ENCODE measurements around the gene AIF1L. TPM values are rescaled to one million over a fixed set of nuclear protein-coding genes. Genes with fewer than 3 reads are reported as not detected.
"Not testable (repeated sequence)": the region's sequence is repeated elsewhere in the genome, so short reads cannot be mapped to it uniquely, and the experiment has no call there.

Gene AIF1L
- total and polyA plus RNA-seq, 2 experiments from 2014 or later = 0.28 TPM; not detected in 1

- no peaks in the 10 kb centered on the region for H3F3A ChIP-seq (ENCODE audit: insufficient read depth)
- TF ChIP-seq EZH2phosphoT487 (IDR thresholded peaks at IDR 0.05; ENCODE audit: insufficient read depth, low read depth) (no peak), EZH2 (IDR thresholded peaks at IDR 0.05; ENCODE audit: insufficient read depth, poor library complexity, severe bottlenecking) (no peak)
- H3K27ac ChIP-seq = no peak overlapping the region
- H3K9me2 ChIP-seq (ENCODE audit: insufficient read depth) = no peaks in the 10 kb centered on the region
- peaks cover 50% of the 10 kb centered on the region for H3K36me3 ChIP-seq (ENCODE audit: low read depth)
- no peaks in the 10 kb centered on the region for H3K9me3 ChIP-seq (ENCODE audit: low read depth)
- 96 to 98% methylated on average over 4 of the region's 4 CpGs for WGBS, 2 experiments (ENCODE audit: low coverage in 1 of 2, low lambda C conversion rate in 2 of 2, missing lambda C conversion rate in 2 of 2)
- in situ Hi-C loops (cut with MboI) = no loop called here
- no peak overlapping the region for H3K4me2 ChIP-seq (ENCODE audit: unreplicated experiment)
- no peak overlapping the region for H2AFZ ChIP-seq
- no peak overlapping the region for H3K9ac ChIP-seq
- H3K27me3 ChIP-seq (replicated peaks; ENCODE audit: insufficient read depth) = no peaks in the 10 kb centered on the region
- H3K4me1 ChIP-seq (ENCODE audit: insufficient read depth) = no peaks in the 10 kb centered on the region
- no peak for DNase-seq
- H3K79me2 ChIP-seq (ENCODE audit: insufficient read depth) = peaks cover 36% of the 10 kb centered on the region
- no peak overlapping the region for H3K4me3 ChIP-seq
- no peaks in the 10 kb centered on the region for H4K20me1 ChIP-seq (ENCODE audit: insufficient read depth)
Measured at GRCh38 chr9:131153595-131153994, 57.3 kb downstream of the AIF1L start.

DNA sequence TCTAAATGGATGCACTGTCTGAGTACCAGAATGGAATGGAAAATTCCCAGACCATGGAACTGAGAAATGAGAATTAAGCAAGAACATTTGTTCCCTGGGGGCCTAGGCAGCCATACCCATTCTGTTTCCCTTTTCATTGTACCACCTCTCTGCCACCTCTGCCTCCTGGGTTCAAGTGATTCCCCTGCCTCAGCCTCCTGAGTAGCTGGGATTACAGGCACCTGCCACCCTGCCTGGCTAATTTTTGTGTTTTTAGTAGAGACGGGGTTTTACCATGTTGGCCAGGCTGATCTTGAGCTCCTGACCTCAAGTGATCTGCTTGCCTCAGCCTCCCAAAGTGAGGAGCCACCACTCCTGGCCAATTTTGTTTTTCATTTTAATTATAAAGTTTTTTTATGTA lies 62.3 kb downstream of the AIF1L start:
- in situ Hi-C loops (cut with MboI); H3F3A ChIP-seq (ENCODE audit: insufficient read depth); H3K27me3 ChIP-seq (replicated peaks; ENCODE audit: insufficient read depth); H3K9ac ChIP-seq; H3K4me3 ChIP-seq; H3K4me1 ChIP-seq (ENCODE audit: insufficient read depth); H3K9me3 ChIP-seq (ENCODE audit: low read depth); H3K9me2 ChIP-seq (ENCODE audit: insufficient read depth); H3K27ac ChIP-seq; H4K20me1 ChIP-seq (ENCODE audit: insufficient read depth); H3K4me2 ChIP-seq (ENCODE audit: unreplicated experiment); H2AFZ ChIP-seq; DNase-seq: not testable (repeated sequence)
- Histone ChIP-seq H3K36me3 (ENCODE audit: low read depth) (peaks cover 56% of the 10 kb centered on the region), H3K79me2 (ENCODE audit: insufficient read depth) (peaks cover 36% of the 10 kb centered on the region)
- WGBS, 2 experiments (ENCODE audit: low coverage in 1 of 2, low lambda C conversion rate in 2 of 2, missing lambda C conversion rate in 2 of 2) = 90 to 100% methylated on average over 1 of the region's 1 CpG

GRCh38 chr9:131160416-131161112 lies 64.2 kb downstream of the AIF1L start:
- H3K27me3 ChIP-seq (replicated peaks; ENCODE audit: insufficient read depth) = no peaks in the 10 kb centered on the region
- H3K9me2 ChIP-seq (ENCODE audit: insufficient read depth) = no peaks in the 10 kb centered on the region
- H3K4me1 ChIP-seq (ENCODE audit: insufficient read depth) = no peaks in the 10 kb centered on the region
- no peak overlapping the region for H2AFZ ChIP-seq
- 100% methylated on average over 1 of the region's 1 CpG for WGBS, 2 experiments (ENCODE audit: low coverage in 1 of 2, low lambda C conversion rate in 2 of 2, missing lambda C conversion rate in 2 of 2)
- H3K4me2 ChIP-seq (ENCODE audit: unreplicated experiment) = no peak overlapping the region
- no peak overlapping the region for H3K27ac ChIP-seq
- in situ Hi-C loops (cut with MboI) = no loop called here
- no peak for DNase-seq
- peaks cover 59% of the 10 kb centered on the region for H3K36me3 ChIP-seq (ENCODE audit: low read depth)
- H3K9me3 ChIP-seq (ENCODE audit: low read depth) = no peaks in the 10 kb centered on the region
- H3K9ac ChIP-seq = no peak overlapping the region
- H4K20me1 ChIP-seq (ENCODE audit: insufficient read depth) = no peaks in the 10 kb centered on the region
- no peaks in the 10 kb centered on the region for H3F3A ChIP-seq (ENCODE audit: insufficient read depth)
- no peak for TF ChIP-seq EZH2phosphoT487 (IDR thresholded peaks at IDR 0.05; ENCODE audit: insufficient read depth, low read depth)
- no peak for TF ChIP-seq EZH2 (IDR thresholded peaks at IDR 0.05; ENCODE audit: insufficient read depth, poor library complexity, severe bottlenecking)
- H3K79me2 ChIP-seq (ENCODE audit: insufficient read depth) = peaks cover 28% of the 10 kb centered on the region
- H3K4me3 ChIP-seq = no peak overlapping the region

DNA sequence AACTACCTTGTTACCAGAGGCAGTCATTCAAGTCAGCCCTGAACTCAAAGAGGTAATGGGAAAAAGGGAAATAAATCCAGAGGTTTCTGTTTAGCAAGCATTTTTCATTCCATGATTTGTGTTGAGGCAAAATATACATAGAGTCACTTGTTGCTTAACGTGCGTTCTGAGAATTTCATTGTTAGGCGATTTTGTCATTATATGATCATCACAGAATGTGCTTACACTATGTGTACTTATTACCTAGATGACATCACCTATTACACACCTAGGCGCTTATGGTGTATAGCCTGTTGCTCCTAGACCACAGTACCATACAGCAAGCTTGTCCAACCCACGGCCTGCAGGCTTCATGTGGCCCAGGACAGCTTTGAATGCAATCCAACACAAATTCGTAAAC lies 65.3 kb downstream of the AIF1L start:
- in situ Hi-C loops (cut with MboI) = no loop called here
- 90 to 93% methylated on average over 6 of the region's 6 CpGs for WGBS, 2 experiments (ENCODE audit: low coverage in 1 of 2, low lambda C conversion rate in 2 of 2, missing lambda C conversion rate in 2 of 2)
- Histone ChIP-seq H3K9ac (no peak overlapping the region), H2AFZ (no peak overlapping the region), H3K36me3 (ENCODE audit: low read depth) (peaks cover 63% of the 10 kb centered on the region), H3K27me3 (replicated peaks; ENCODE audit: insufficient read depth) (no peaks in the 10 kb centered on the region), H3K4me1 (ENCODE audit: insufficient read depth) (no peaks in the 10 kb centered on the region), H3K4me3 (no peak overlapping the region), H4K20me1 (ENCODE audit: insufficient read depth) (no peaks in the 10 kb centered on the region), H3K4me2 (ENCODE audit: unreplicated experiment) (no peak overlapping the region), H3K27ac (no peak overlapping the region), H3K79me2 (ENCODE audit: insufficient read depth) (peaks cover 28% of the 10 kb centered on the region; the same call in 1 of the 2 replicates), H3F3A (ENCODE audit: insufficient read depth) (no peaks in the 10 kb centered on the region), H3K9me3 (ENCODE audit: low read depth) (no peaks in the 10 kb centered on the region), H3K9me2 (ENCODE audit: insufficient read depth) (no peaks in the 10 kb centered on the region)
- no peak for DNase-seq
- TF ChIP-seq EZH2phosphoT487 (IDR thresholded peaks at IDR 0.05; ENCODE audit: insufficient read depth, low read depth) = no peak

DNA sequence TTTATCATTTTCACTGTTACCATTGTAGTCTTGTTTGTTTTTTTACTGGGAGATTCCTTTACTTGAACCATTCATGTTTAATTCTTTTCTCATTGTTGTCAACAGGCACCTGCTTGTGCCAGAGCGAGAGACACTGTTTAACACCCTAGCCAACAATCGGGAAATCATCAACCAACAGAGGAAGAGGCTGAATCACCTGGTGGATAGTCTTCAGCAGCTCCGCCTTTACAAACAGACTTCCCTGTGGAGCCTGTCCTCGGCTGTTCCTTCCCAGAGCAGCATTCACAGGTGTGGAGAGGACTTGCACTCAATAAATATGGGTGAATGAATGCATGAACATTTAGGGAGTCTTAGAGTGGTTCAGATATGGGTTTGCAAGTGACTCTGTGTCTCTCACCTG lies 66.6 kb downstream of the AIF1L start:
- WGBS, 2 experiments (ENCODE audit: low coverage in 1 of 2, low lambda C conversion rate in 2 of 2, missing lambda C conversion rate in 2 of 2) = 94 to 97% methylated on average over 4 of the region's 4 CpGs
- H3K36me3 ChIP-seq (ENCODE audit: low read depth) = peaks cover 61% of the 10 kb centered on the region
- in situ Hi-C loops (cut with MboI) = no loop called here

More for the DNA sequence above, 66.6 kb downstream of the AIF1L start:
- Histone ChIP-seq H3K27ac (no peak overlapping the region), H3K9me3 (ENCODE audit: low read depth) (no peaks in the 10 kb centered on the region), H3K79me2 (ENCODE audit: insufficient read depth) (peaks cover 27% of the 10 kb centered on the region; the same call in 1 of the 2 replicates), H4K20me1 (ENCODE audit: insufficient read depth) (no peaks in the 10 kb centered on the region), H3K9me2 (ENCODE audit: insufficient read depth) (no peaks in the 10 kb centered on the region), H3K27me3 (replicated peaks; ENCODE audit: insufficient read depth) (no peaks in the 10 kb centered on the region), H3F3A (ENCODE audit: insufficient read depth) (no peaks in the 10 kb centered on the region), H3K4me1 (ENCODE audit: insufficient read depth) (no peaks in the 10 kb centered on the region), H3K9ac (no peak overlapping the region), H3K4me3 (no peak overlapping the region), H3K4me2 (ENCODE audit: unreplicated experiment) (no peak overlapping the region), H2AFZ (no peak overlapping the region)
- no peak for DNase-seq
- TF ChIP-seq EZH2 (IDR thresholded peaks at IDR 0.05; ENCODE audit: insufficient read depth, poor library complexity, severe bottlenecking) (no peak), EZH2phosphoT487 (IDR thresholded peaks at IDR 0.05; ENCODE audit: insufficient read depth, low read depth) (no peak)
